ENCODE results near the gene PREX1. TPM values are rescaled to one million over a fixed set of nuclear protein-coding genes. Genes with fewer than 3 reads are reported as not detected.
A peak's percentile ranks its signal among the peaks of the same experiment; 100 is the strongest.

Gene PREX1
- total RNA-seq, 2 experiments from 2014 or later = 20.7 to 25.3 TPM

DNA sequence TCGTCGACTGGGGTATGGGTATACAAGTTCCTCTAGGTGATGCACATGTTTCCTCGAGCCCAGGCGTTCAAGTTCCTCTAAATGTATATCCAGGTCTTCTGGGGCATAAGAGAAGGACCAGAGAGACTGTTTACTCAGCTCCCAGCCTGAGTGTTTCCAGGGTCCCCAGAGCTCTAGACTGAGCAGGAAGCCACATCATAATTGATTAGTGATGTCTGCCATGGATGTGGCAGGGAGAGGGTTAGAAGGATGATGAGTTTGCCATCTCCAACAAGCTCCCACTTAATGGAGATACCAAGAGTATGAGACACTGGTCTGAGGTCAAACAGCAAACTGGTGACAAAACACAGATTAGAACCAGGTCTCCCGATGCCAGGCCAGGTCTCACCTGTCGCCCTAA is 74.8 kb downstream of the PREX1 start:
- intact Hi-C loops (cut with micrococcal nuclease; ENCODE audit: unreplicated experiment) = loop anchor here (5.0 kb wide), 1 partner anchor 69 kb away; no protein-coding TSS in a partner anchor
- Histone ChIP-seq H2AFZ (ENCODE audit: low read length) (no peak overlapping the region), H3K79me2 (ENCODE audit: insufficient read depth, low read depth, low read length) (no peaks in the 10 kb centered on the region), H3K36me3 (ENCODE audit: insufficient read depth, low read length) (peaks cover 35% of the 10 kb centered on the region), H3K9me3 (ENCODE audit: low read length) (peaks cover 12% of the 10 kb centered on the region; the same call in 1 of the 2 replicates), H3K9me2 (ENCODE audit: insufficient read depth, low read length) (no peaks in the 10 kb centered on the region), H3K4me3 (ENCODE audit: low read depth, low read length, poor library complexity, severe bottlenecking) (no peak overlapping the region), H4K20me1 (ENCODE audit: insufficient read depth, low read length) (no peaks in the 10 kb centered on the region), H3K27ac (ENCODE audit: low read depth, low read length, poor library complexity, severe bottlenecking) (peak overlapping the region; percentile 75), H3K4me2 (ENCODE audit: low read length) (peak overlapping the region; percentile 56), H3K4me1 (ENCODE audit: insufficient read depth, low read length, poor library complexity, severe bottlenecking) (peaks cover 51% of the 10 kb centered on the region)
- POLR2A ChIA-PET = interaction anchor here (1.6 kb wide), 1 partner anchor 13 kb away, joined by 3 read pairs; no protein-coding TSS in a partner anchor
- no TSS peak for BruUV-seq (replicated peaks)
- DNase-seq (ENCODE audit: low spot score) = peak; percentile 25
- TF ChIP-seq EZH2phosphoT487 (IDR thresholded peaks at IDR 0.05; ENCODE audit: borderline replicate concordance, low read depth, low read length) = no peak
- no peak for TF ChIP-seq CTCF (conservative IDR thresholded peaks at IDR 0.05; ENCODE audit: low read length)
- CTCF ChIA-PET (ENCODE audit: unreplicated experiment) = no interaction called here

- Histone ChIP-seq H3K4me3 (ENCODE audit: low read depth, low read length, poor library complexity, severe bottlenecking) (peak overlapping the region; percentile 33), H3K27ac (ENCODE audit: low read depth, low read length, poor library complexity, severe bottlenecking) (peak overlapping the region; percentile 75), H3K79me2 (ENCODE audit: insufficient read depth, low read depth, low read length) (no peaks in the 10 kb centered on the region), H3K4me1 (ENCODE audit: insufficient read depth, low read length, poor library complexity, severe bottlenecking) (peaks cover 61% of the 10 kb centered on the region), H3K36me3 (ENCODE audit: insufficient read depth, low read length) (peaks cover 28% of the 10 kb centered on the region), H3K9me3 (ENCODE audit: low read length) (peaks cover 12% of the 10 kb centered on the region; the same call in 1 of the 2 replicates), H2AFZ (ENCODE audit: low read length) (peak overlapping the region; percentile 33; the same call in 1 of the 2 replicates), H3K9me2 (ENCODE audit: insufficient read depth, low read length) (no peaks in the 10 kb centered on the region), H4K20me1 (ENCODE audit: insufficient read depth, low read length) (no peaks in the 10 kb centered on the region), H3K4me2 (ENCODE audit: low read length) (peak overlapping the region; percentile 56)
- DNase-seq (ENCODE audit: low spot score) = peak; percentile 69
- no peak for TF ChIP-seq CTCF (conservative IDR thresholded peaks at IDR 0.05; ENCODE audit: low read length)
- no peak for TF ChIP-seq EZH2phosphoT487 (IDR thresholded peaks at IDR 0.05; ENCODE audit: borderline replicate concordance, low read depth, low read length)
- no TSS peak for BruUV-seq (replicated peaks)
- intact Hi-C loops (cut with micrococcal nuclease; ENCODE audit: unreplicated experiment) = loop anchor here (5.0 kb wide), 1 partner anchor 70 kb away; no protein-coding TSS in a partner anchor
- ChIA-PET CTCF (ENCODE audit: unreplicated experiment) (no interaction called here), POLR2A (interaction anchor here (1.0 to 1.6 kb wide), 4 partner anchors 8 to 28 kb away, joined by 3 to 4 read pairs (median 4); no protein-coding TSS in a partner anchor)
Measured at GRCh38 chr20:48751871-48752270, 75.9 kb downstream of the PREX1 start.

Data from OCI-LY7 (cell line).